ENCODE results near the gene CSNK1G2. TPM values are rescaled to one million over a fixed set of nuclear protein-coding genes. Genes with fewer than 3 reads are reported as not detected.

Gene CSNK1G2
- total RNA-seq, 1 donor: 269 TPM

GRCh38 chr19:1917926-1918325 is 23.0 kb upstream of the CSNK1G2 start:
- no peak for DNase-seq (ENCODE audit: low read depth in 2 of 3, low spot score in 2 of 3)

DNA sequence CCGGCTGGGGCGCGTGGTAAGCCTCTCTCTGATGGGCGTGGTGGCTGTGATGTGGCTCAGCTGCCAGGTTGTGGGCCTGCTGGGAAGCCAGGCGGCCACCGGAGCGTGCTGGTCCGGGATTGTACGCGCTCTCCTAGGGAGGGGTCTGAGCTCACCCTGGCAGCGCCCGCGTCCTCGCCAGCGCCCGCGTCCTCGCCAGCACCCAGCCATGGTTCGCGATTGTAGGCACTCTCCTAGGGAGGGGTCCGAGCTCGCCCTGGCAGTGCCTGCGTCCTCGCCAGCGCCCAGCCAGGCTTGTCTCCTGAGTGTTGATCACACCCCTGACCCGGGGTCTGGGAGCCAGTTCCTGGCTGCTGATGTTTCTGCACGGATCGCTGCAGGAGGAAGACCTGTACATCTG is 22.0 kb upstream of the CSNK1G2 start:
- DNase-seq (ENCODE audit: low read depth in 2 of 3, low spot score in 2 of 3): no peak

GRCh38 chr19:1920644-1921043 is 20.3 kb upstream of the CSNK1G2 start:
- no peak for DNase-seq (ENCODE audit: low read depth in 2 of 3, low spot score in 2 of 3)

DNA sequence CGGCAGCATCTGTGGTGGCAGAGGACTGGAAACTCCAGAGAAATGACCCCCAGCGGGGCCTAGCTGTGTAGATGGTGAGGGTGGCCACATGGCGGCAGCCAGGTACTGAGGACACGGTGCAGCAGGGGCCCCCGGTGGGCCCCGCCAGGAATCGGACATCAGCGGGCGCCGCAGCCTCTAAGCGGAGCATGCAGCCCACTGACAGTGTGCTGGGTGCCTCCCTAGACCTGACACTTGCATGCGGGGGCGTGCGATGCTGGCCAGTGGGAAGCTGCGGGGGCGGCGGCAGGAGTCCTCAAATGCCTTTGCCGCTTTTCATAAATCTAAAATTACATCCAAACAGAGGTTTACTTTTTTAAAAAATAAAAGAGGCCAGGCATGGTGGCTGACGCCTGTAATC is 19.6 kb upstream of the CSNK1G2 start:
- no peak for DNase-seq (ENCODE audit: low read depth in 2 of 3, low spot score in 2 of 3)

DNA sequence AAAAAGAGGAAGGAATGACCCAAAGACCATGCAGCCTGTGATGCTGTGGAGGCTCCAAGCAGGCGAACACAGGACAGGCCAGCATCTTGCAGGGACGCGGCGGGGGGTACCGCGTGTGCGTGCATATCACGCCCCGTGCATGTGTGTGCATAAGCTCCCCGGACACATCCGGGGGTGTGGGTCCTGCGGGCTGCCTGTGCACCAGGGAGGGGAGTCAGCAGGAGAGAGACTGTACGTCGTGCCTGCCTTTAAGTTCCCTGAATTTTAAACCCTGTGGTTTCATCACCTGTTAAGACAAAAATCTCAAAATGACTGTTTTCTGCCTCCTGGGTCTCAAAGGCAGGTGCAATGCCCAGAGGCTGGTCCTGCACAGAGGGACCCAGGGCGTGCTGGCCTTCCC is 19.1 kb upstream of the CSNK1G2 start:
- DNase-seq (ENCODE audit: low read depth in 2 of 3, low spot score in 2 of 3): no peak

- no peak for DNase-seq (ENCODE audit: low read depth in 2 of 3, low spot score in 2 of 3)
Measured at GRCh38 chr19:1922803-1923202, 18.2 kb upstream of the CSNK1G2 start.

DNA sequence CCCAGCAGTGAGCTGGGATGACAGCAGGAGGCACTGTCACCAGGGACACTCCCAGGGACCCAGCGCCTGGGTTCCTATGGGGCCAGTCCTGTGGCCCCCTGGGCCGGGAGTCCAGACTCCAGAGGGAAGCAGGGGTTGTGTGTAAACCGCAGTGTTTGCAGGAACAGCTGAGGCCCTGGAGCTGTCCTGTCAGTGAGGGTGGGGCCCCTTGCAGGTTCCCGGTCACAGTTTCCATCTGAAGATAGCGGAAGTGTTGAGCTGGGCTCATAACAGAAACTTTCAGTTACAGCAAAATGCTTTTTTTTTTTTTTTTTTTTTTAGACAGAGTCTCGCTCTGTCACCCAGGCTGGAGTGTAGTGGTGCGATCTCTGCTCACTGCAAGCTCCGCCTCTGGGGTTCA is 17.7 kb upstream of the CSNK1G2 start:
- DNase-seq (ENCODE audit: low read depth in 2 of 3, low spot score in 2 of 3): no peak

- DNase-seq (ENCODE audit: low read depth in 2 of 3, low spot score in 2 of 3): no peak
Measured at GRCh38 chr19:1924320-1924961, 16.5 kb upstream of the CSNK1G2 start.

GRCh38 chr19:1925544-1925943 is 15.4 kb upstream of the CSNK1G2 start:
- no peak for DNase-seq (ENCODE audit: low read depth in 2 of 3, low spot score in 2 of 3)

DNA sequence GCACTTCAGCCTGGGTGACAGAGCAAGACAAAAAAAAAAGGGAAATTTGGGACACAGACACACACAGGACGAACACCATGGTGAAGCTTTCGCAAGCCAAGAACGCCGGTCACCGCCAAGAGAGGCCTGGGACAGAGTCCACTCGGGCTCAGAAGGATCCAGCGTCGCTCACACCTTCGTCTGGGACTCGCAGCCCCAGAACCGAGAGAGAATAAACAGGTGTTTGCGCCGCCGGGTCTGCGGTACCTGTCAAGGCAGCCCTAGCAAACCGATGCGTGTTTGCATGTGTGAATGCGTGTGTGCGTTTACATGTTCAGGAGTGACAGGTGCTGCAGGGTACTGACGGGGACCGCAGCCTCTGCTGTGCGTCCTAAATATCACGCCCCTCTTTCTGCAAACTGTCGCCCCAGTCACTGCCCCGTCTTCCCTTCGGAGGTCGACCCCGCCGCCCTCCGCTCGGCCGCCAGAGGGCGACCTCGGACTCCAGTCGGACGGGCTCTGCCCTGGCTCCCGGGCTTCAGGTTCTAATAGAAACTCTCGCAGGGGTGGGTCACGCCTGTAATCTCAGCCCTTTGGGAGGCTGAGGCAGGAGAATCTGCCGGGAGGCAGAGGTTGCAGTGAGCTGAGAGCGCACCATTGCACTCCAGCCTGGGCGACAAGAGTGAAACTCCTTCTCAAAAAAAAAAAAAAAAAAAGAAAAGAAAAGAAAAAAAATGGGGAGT is 11.8 kb upstream of the CSNK1G2 start:
- DNase-seq (ENCODE audit: low read depth in 2 of 3, low spot score in 2 of 3): peak; percentile 70 to 86 (median 78)

DNA sequence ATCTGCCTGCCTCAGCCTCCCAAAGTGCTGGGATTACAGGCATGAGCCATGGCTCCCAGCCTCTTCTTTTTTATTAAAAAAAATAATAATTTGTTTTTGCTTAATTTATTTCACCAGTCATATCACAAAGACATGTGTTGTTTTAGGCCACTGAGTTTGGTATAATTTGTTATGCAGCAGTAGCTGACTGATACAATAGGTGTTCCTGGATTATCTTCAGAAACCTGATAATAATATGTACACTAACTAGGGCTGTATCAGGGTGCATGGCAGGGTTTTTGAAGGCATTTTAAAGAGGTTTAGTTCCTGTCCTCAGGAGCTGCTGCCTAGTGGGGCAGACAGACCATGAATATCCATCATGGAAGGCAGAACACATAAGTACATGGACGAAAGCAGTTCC is 9.5 kb upstream of the CSNK1G2 start:
- no peak for DNase-seq (ENCODE audit: low read depth in 2 of 3, low spot score in 2 of 3)

DNA sequence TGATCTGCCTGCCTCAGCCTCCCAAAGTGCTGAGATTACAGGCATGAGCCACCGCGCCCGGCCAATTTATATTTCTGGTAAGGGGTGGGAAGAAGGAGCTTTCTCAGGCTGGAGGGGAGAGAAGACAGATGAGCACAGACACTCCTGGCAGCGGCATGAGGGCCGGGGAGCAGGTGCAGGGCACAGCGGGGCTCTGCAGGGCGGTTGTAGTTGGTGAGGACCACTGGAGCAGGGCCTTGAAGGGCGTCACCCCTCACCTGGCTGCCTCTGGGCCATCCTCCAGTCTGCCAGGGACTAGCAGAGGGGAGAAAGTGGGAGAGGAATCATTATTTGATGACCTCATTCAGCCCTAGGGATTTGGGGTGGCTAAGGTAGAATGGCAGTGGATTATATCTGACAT is 8.6 kb upstream of the CSNK1G2 start:
- DNase-seq (ENCODE audit: low read depth in 2 of 3, low spot score in 2 of 3): no peak

GRCh38 chr19:1933244-1933643 is 7.7 kb upstream of the CSNK1G2 start:
- no peak for DNase-seq (ENCODE audit: low read depth in 2 of 3, low spot score in 2 of 3)

DNA sequence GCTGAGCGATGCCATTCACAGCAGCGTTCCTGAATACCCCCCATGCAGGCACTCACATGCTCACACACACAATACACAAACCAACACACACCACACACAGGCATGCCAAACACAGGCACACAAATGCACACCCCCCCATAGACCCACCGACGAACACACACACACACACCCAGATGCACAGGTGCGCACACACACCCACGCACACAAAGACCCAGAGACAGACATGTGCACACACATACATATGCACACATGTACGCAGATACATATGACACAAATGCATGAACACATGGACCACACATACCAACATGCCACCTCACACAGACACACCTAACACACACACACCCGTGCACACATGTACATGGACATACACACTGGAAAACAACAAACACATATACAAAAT is 7.0 kb upstream of the CSNK1G2 start:
- DNase-seq (ENCODE audit: low read depth in 2 of 3, low spot score in 2 of 3): no peak

- peak in 2 of 3 donors; percentile 47 to 64 for DNase-seq (ENCODE audit: low read depth in 2 of 3, low spot score in 2 of 3)
Measured at GRCh38 chr19:1935484-1936208, 5.3 kb upstream of the CSNK1G2 start.

DNA sequence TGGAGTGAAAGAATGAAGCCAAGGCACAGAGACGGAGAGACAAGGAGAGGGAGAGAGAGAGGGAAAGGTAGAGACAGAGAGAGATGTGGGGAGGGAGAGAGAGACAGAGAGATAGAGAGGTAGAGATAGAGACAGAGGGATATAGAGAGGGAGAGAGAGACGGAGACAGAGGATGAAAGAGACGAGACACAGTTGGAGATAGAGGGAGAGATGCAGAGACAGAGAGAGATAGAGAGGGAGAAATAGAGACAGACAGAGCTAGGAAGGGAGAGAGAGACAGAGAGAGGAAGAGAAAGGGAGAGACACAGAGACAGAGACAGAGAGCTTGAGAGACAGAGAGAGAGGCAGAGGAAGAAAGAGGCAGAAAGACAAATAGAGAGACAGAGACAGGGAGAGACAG is 4.5 kb upstream of the CSNK1G2 start:
- DNase-seq (ENCODE audit: low read depth in 2 of 3, low spot score in 2 of 3): no peak

- DNase-seq (ENCODE audit: low read depth in 2 of 3, low spot score in 2 of 3): no peak
Measured at GRCh38 chr19:1936916-1937610, 3.9 kb upstream of the CSNK1G2 start.

DNA sequence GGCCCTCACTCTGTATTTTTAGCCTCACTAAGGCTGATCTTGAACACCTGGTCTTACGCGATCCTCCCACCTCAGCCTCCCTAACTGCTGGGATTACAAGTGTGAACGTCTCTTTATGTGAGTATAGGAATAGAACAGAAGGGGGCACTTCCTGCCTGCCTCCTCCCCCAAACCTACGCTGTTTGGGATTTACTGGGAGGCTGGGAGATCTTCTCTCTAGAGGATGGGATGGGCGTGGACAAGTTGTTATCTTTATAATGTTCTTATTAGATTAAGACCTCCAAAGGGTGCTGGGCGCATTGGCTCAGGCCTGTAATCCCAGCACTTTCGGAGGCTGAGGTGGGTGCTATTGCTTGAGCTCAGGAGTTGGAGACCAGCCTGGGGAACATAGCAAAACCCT is 2.9 kb upstream of the CSNK1G2 start:
- no peak for DNase-seq (ENCODE audit: low read depth in 2 of 3, low spot score in 2 of 3)

DNA sequence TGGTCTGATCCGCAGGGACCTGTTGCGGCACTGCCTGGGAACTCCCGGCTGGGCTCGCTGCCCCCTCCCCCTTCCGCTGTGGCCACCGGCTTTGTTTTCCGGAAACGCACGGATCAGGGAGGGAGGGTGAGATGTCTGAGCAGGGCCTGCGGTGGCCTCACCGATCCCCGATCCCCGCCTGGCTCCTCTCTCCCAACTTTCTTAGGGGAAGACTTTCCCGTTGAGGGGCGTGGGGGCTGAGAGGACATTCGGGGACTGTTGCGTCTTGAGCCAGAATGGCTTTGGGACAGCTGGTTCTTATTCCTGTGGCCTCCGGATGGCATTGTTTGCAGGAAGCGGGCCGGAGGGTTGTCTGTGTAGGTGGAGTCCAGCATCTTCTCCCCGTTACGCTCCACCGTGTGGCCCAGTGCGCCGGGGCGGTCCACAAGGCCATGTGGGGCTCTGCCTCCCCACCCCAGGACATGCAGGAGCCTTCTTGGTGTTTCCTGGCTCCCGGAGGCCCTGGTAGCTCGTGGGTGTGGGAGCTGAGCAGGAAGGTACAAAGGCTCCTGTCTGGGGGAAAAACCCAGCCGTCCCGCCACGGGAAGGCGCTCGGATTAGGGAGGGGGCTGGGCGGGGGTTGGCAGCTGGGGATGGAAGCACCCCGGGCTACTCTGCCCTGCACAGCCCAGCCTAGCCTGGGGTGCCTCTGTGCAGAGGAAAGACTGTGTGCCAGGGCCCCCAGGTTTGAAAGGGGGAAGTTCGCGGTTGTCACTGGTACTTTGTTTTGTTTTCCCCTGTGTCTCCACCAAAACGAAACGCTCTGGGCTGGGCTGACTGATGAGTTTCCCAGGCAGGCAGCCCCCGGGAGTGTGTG is 1.3 kb downstream of the CSNK1G2 start:
- DNase-seq (ENCODE audit: low read depth in 2 of 3, low spot score in 2 of 3): peak; percentile 54 to 79 (median 78)

DNA sequence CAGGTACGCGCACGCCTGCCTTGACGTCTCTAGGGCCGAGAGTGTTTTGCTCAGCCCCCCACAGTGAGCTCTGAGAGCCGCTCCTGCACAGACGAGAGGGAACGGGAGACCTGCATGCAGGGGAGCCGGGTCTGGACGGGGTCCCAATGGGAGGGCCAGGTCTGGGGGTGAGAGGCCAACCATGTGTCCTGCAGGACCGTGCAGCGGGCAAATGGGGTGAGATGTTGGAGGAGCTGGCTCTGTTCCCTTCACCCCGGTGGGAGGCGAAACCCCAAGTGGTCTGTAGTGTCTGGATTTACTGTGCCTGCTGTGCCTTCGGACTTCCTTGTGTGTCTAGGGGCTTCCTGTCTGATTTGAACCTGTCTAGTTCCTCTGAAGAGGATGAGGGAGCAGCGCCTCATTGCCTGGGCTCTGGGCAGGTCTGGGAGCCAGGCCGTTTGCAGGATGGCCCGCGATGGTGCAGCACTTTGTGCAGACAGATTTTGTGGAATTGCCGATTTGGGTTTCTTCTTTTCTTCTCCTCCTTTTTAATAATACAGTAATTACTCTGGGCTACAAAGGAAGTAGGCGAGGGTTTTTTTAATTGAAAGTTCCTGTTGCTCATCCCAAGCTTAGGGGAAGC is 2.1 kb downstream of the CSNK1G2 start:
- DNase-seq (ENCODE audit: low read depth in 2 of 3, low spot score in 2 of 3): peak in 1 of 3 donors; percentile 22

Measured in hematopoietic multipotent progenitor cell (in vitro differentiated cells).